Endodermal cell (in vitro differentiated cells): ENCODE data around the gene ARHGAP8. TPM values are rescaled to one million over a fixed set of nuclear protein-coding genes. Genes with fewer than 3 reads are reported as not detected.
A peak's percentile ranks its signal among the peaks of the same experiment; 100 is the strongest.

Source experiments
- DNase-seq: peaks from one replicate; pipeline ENCODE4 v3.0.0-alpha.2; 2017
- H3K27ac ChIP-seq: 2 replicates; pipeline ENCODE4 v1.5.1; 2013; ENCODE audit warnings: mild to moderate bottlenecking, low read depth, low read length, moderate library complexity
- H3K27me3 ChIP-seq: 2 replicates; pipeline ENCODE4 v1.6.1; 2013; ENCODE audit warnings: mild to moderate bottlenecking, low read length, moderate library complexity; ENCODE audit not compliant: insufficient read depth, control insufficient read depth, poor library complexity, severe bottlenecking
- H3K36me3 ChIP-seq: 2 replicates; pipeline ENCODE4 v1.7.0; 2013; ENCODE audit warnings: mild to moderate bottlenecking, low read length, moderate library complexity; ENCODE audit not compliant: control insufficient read depth, insufficient read depth
- H3K4me1 ChIP-seq: one replicate; pipeline ENCODE4 v1.7.0; 2013; ENCODE audit warnings: low read length; ENCODE audit not compliant: control insufficient read depth, insufficient read depth
- H3K4me3 ChIP-seq: 2 replicates; pipeline ENCODE4 v1.5.1; 2013; ENCODE audit warnings: mild to moderate bottlenecking, low read length, moderate library complexity
- H3K9ac ChIP-seq: 2 replicates; pipeline ENCODE4 v1.6.1; 2013; ENCODE audit warnings: mild to moderate bottlenecking, low read length, moderate library complexity; ENCODE audit not compliant: poor library complexity, severe bottlenecking; ENCODE audit errors: extremely low read depth
- H3K9me3 ChIP-seq: 2 replicates; pipeline ENCODE4 v1.6.1; 2013; ENCODE audit warnings: mild to moderate bottlenecking, low read length, moderate library complexity; ENCODE audit not compliant: control insufficient read depth
- H3K27ac Mint-ChIP-seq: 2 replicates; pipeline ENCODE4 v1.8.0; 2020; ENCODE audit warnings: mixed read lengths
- H3K27me3 Mint-ChIP-seq: 2 replicates; pipeline ENCODE4 v1.8.0; 2021; ENCODE audit warnings: mild to moderate bottlenecking, mixed read lengths; ENCODE audit not compliant: insufficient read depth
- H3K36me3 Mint-ChIP-seq: 2 replicates; pipeline ENCODE4 v1.8.0; 2020; ENCODE audit warnings: low read depth, mixed read lengths
- H3K4me1 Mint-ChIP-seq: 2 replicates; pipeline ENCODE4 v1.8.0; 2020; ENCODE audit warnings: mixed read lengths
- H3K4me3 Mint-ChIP-seq: 2 replicates; pipeline ENCODE4 v1.8.0; 2020; ENCODE audit warnings: mild to moderate bottlenecking, moderate library complexity, mixed read lengths
- H3K9me3 Mint-ChIP-seq: 2 replicates; pipeline ENCODE4 v1.8.0; 2020; ENCODE audit warnings: mild to moderate bottlenecking, mixed read lengths
- WGBS, 2 experiments: methylation state at CpG; one replicate each; pipeline versions ENCODE4 v1.1.5 to v1.1.7; 2013; ENCODE audit warnings: missing lambda C conversion rate in 2 of 2, mixed read lengths in 1 of 2; ENCODE audit not compliant: insufficient coverage in 1 of 2, insufficient read length in 1 of 2; 5-methylcytosine and 5-hydroxymethylcytosine counted together
- total RNA-seq, 2 donors: library from RNA; stranded (reverse); fragmentation: NEBNext Ultra II Directional in 1 of 2; extraction: Animal tissue kit (Norgen Biotek cat#: 25700) in 1 of 2; gene quantifications; 2 replicates in 1 of 2; 3 replicates in 1 of 2; pipeline ENCODE4 v1.2.1, GENCODE V29; 2021
- TF ChIP-seq, protein P1 (sequence below): fragments of 200-600 bp; sonication (generic); conservative IDR thresholded peaks from 2 replicates; pipeline ENCODE4 v1.5.0; 2021; ENCODE audit warnings: antibody characterized with exemption, mild to moderate bottlenecking

Gene ARHGAP8
- total RNA-seq, 2 donors from 2014 or later, result 45.2 to 51.3 TPM

DNA sequence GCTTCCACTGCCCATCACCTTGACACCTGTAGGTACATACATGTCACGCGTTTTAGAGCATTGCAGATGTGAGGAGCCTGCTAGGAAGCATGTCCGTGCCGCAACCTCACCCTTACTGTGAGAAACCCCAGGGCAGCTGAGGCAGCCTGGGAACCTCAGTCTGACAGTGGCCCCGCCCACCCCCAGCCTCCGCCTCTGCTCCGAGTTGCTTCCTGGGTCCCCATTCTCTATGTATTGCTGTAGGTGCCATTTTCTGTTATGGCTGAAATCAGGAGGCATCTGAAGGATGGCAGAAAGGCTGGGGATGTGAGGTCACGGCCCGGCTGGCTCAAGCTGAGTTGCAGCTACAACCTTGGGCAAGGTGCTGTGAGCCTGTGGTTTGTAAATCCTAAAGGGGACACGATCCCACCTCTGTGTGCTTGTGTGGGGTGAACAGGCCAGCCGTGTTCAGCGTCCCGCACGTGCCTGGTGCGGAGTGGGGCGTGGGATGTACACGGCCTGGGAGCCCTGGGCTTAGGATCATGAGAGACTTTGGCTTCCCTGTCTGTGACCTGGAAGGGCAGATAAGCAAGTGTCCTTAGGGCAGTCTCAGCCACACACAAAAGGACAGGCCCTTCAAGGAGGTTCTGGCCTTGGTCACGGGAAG is 154.7 kb downstream of the ARHGAP8 start:
- Histone ChIP-seq H3K4me3 (no peak overlapping the region), H3K36me3 (peaks cover 62% of the 10 kb centered on the region), H3K9me3 (peaks cover 26% of the 10 kb centered on the region), H3K27ac (no peak overlapping the region), H3K4me1 (no peaks in the 10 kb centered on the region), H3K27me3 (no peaks in the 10 kb centered on the region), H3K9ac (no peak overlapping the region)
- peak; percentile 37 for DNase-seq
- Mint-ChIP-seq H3K4me1 (no peaks in the 10 kb centered on the region), H3K9me3 (peaks cover 33% of the 10 kb centered on the region), H3K4me3 (no peak overlapping the region), H3K27me3 (no peaks in the 10 kb centered on the region), H3K27ac (no peak overlapping the region), H3K36me3 (peaks cover 81% of the 10 kb centered on the region)
- WGBS, 2 experiments, result 91 to 94% methylated on average over 9 to 18 of the region's 18 CpGs
- TF ChIP-seq, protein P1, sequence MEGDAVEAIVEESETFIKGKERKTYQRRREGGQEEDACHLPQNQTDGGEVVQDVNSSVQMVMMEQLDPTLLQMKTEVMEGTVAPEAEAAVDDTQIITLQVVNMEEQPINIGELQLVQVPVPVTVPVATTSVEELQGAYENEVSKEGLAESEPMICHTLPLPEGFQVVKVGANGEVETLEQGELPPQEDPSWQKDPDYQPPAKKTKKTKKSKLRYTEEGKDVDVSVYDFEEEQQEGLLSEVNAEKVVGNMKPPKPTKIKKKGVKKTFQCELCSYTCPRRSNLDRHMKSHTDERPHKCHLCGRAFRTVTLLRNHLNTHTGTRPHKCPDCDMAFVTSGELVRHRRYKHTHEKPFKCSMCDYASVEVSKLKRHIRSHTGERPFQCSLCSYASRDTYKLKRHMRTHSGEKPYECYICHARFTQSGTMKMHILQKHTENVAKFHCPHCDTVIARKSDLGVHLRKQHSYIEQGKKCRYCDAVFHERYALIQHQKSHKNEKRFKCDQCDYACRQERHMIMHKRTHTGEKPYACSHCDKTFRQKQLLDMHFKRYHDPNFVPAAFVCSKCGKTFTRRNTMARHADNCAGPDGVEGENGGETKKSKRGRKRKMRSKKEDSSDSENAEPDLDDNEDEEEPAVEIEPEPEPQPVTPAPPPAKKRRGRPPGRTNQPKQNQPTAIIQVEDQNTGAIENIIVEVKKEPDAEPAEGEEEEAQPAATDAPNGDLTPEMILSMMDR, result no peak

DNA sequence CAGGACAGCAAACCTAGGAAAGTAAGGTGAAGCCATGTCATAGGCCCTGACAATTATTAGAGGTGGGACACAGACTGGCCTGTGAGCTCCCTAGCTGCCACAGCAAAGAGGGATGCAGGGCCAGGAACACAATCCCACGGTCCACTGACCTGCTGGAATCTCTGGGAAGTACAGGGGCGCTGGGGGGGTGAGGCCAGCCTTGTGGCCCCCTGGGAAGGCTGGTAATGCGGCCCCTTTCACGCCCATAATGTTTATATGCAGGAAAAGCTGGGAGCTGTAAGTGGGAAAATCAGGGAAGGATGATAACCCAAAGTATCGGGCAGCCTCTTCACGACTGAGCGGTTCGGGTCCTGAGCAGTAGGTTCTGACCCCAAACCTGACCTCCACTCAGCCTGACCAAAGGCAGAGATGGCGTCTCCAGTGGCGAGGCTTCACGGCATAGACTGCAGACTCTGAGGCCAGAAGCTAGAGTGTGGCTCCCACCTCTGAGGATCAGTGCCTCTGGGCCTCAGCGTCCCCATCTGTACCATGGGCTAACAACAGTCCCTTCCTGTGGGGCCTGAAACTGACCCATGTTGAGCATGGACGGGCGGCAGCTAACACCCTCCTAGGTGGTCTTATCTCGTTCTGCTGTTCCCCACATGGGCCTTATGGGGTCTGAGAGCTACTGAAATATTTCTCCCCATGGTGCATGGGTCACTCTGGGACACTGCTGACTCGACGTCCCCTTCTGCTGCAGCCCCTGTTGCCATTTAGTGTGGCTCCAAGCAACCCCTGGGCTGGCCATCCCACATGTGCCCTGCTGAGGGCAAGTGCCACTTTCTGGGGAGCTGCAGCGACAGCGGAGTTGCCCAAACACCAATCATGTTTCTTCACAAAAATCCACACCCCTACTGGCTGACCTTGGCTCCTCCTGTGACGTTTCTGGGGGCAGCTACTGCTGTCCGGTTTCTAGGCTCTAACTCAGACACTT is 155.7 kb downstream of the ARHGAP8 start:
- no peak overlapping the region for H3K27ac Mint-ChIP-seq

DNA sequence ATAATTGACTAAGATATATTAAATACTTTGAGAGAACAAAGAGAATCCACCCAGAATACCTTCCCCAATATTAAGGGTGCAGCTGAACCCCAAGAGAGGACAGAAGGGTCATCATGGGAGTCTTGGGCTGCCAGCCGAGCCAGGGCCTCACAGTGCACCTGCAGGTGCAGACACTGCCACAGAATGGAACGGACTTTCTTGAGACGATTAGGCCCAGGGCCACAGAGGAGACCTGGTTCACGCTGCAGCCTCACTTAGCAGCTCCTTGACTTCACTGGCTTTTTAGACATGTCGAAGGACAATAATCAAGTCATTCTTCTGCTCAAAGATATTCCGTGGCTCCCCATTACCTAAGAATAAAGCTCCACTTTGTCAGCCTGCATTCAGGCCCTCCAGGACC is 156.9 kb downstream of the ARHGAP8 start:
- DNase-seq, result peak; percentile 6
- H3K36me3 Mint-ChIP-seq, result peaks cover 80% of the 10 kb centered on the region
- 95% methylated on average over 6 of the region's 6 CpGs for WGBS, 2 experiments
- Histone ChIP-seq H3K27me3 (no peaks in the 10 kb centered on the region), H3K9ac (no peak overlapping the region), H3K36me3 (peaks cover 79% of the 10 kb centered on the region), H3K27ac (no peak overlapping the region), H3K4me1 (no peaks in the 10 kb centered on the region), H3K9me3 (peaks cover 35% of the 10 kb centered on the region), H3K4me3 (no peak overlapping the region)
- H3K27me3 Mint-ChIP-seq, result no peaks in the 10 kb centered on the region
- no peaks in the 10 kb centered on the region for H3K4me1 Mint-ChIP-seq
- H3K4me3 Mint-ChIP-seq, result no peak overlapping the region
- H3K9me3 Mint-ChIP-seq, result peaks cover 35% of the 10 kb centered on the region
- TF ChIP-seq, protein P1, result no peak
- H3K27ac Mint-ChIP-seq, result no peak overlapping the region

More for the DNA sequence above, 155.7 kb downstream of the ARHGAP8 start:
- no peak overlapping the region for H3K4me3 Mint-ChIP-seq
- H3K9me3 Mint-ChIP-seq, result peaks cover 35% of the 10 kb centered on the region
- H3K36me3 Mint-ChIP-seq, result peaks cover 82% of the 10 kb centered on the region
- TF ChIP-seq, protein P1, result no peak
- H3K4me1 ChIP-seq, result no peaks in the 10 kb centered on the region
- 97 to 98% methylated on average over 19 to 21 of the region's 21 CpGs for WGBS, 2 experiments
- no peaks in the 10 kb centered on the region for H3K27me3 Mint-ChIP-seq
- no peak overlapping the region for H3K27ac ChIP-seq
- H3K9ac ChIP-seq, result no peak overlapping the region
- H3K27me3 ChIP-seq, result no peaks in the 10 kb centered on the region
- H3K4me1 Mint-ChIP-seq, result no peaks in the 10 kb centered on the region
- H3K4me3 ChIP-seq, result no peak overlapping the region
- peaks cover 28% of the 10 kb centered on the region for H3K9me3 ChIP-seq
- DNase-seq, result peak; percentile 22
- H3K36me3 ChIP-seq, result peaks cover 71% of the 10 kb centered on the region

Other genes with a start within 250 kb of the ARHGAP8 start
- 10 to 100 TPM; 32.0 to 37.2 TPM for gene PRR5, start 50.4 kb upstream of the ARHGAP8 start, total RNA-seq